ENCODE data around the gene APBA3. TPM values are rescaled to one million over a fixed set of nuclear protein-coding genes. Genes with fewer than 3 reads are reported as not detected.

Gene APBA3
- total and polyA plus RNA-seq, 9 of the 15 experiments (the other 6 are each of a cell fraction or from before 2014, with no cell fraction given) = 0.10 to 29.5 (median 11.5) TPM

DNA sequence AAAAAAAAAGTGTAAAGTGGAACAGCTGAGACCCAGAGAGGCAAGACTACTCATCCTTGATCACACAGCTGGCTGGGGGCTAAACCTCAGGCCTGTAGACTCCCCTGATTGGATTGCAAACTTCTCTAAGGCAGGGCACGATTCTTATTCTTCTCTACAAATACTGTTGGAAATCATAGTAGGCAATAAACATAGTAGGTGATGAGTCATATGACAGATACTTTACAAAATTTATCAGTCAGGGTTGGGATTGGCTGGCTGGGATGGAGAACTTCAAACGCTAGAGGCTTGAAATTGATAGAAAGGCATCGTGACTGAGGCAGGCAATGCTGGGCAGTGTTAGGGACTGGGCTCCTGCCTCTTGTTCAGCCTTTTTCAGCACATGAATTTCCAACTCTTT is 30.6 kb upstream of the APBA3 start (continued):
- TF ChIP-seq, protein P1, sequence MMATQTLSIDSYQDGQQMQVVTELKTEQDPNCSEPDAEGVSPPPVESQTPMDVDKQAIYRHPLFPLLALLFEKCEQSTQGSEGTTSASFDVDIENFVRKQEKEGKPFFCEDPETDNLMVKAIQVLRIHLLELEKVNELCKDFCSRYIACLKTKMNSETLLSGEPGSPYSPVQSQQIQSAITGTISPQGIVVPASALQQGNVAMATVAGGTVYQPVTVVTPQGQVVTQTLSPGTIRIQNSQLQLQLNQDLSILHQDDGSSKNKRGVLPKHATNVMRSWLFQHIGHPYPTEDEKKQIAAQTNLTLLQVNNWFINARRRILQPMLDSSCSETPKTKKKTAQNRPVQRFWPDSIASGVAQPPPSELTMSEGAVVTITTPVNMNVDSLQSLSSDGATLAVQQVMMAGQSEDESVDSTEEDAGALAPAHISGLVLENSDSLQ (IDR thresholded peaks at IDR 0.05) = 0 out of 2 replicates have a peak, but pooled peaks have one; percentile 6
- TF ChIP-seq, protein P2, sequence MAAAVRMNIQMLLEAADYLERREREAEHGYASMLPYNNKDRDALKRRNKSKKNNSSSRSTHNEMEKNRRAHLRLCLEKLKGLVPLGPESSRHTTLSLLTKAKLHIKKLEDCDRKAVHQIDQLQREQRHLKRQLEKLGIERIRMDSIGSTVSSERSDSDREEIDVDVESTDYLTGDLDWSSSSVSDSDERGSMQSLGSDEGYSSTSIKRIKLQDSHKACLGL (CRISPR knock-in tag; IDR thresholded peaks at IDR 0.05; ENCODE audit: borderline replicate concordance, poor library complexity, severe bottlenecking) = no peak
- TF ChIP-seq, protein P3, sequence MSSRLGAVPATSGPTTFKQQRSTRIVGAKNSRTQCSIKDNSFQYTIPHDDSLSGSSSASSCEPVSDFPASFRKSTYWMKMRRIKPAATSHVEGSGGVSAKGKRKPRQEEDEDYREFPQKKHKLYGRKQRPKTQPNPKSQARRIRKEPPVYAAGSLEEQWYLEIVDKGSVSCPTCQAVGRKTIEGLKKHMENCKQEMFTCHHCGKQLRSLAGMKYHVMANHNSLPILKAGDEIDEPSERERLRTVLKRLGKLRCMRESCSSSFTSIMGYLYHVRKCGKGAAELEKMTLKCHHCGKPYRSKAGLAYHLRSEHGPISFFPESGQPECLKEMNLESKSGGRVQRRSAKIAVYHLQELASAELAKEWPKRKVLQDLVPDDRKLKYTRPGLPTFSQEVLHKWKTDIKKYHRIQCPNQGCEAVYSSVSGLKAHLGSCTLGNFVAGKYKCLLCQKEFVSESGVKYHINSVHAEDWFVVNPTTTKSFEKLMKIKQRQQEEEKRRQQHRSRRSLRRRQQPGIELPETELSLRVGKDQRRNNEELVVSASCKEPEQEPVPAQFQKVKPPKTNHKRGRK (tag; IDR thresholded peaks at IDR 0.05) = no peak
- TF ChIP-seq, protein P4, sequence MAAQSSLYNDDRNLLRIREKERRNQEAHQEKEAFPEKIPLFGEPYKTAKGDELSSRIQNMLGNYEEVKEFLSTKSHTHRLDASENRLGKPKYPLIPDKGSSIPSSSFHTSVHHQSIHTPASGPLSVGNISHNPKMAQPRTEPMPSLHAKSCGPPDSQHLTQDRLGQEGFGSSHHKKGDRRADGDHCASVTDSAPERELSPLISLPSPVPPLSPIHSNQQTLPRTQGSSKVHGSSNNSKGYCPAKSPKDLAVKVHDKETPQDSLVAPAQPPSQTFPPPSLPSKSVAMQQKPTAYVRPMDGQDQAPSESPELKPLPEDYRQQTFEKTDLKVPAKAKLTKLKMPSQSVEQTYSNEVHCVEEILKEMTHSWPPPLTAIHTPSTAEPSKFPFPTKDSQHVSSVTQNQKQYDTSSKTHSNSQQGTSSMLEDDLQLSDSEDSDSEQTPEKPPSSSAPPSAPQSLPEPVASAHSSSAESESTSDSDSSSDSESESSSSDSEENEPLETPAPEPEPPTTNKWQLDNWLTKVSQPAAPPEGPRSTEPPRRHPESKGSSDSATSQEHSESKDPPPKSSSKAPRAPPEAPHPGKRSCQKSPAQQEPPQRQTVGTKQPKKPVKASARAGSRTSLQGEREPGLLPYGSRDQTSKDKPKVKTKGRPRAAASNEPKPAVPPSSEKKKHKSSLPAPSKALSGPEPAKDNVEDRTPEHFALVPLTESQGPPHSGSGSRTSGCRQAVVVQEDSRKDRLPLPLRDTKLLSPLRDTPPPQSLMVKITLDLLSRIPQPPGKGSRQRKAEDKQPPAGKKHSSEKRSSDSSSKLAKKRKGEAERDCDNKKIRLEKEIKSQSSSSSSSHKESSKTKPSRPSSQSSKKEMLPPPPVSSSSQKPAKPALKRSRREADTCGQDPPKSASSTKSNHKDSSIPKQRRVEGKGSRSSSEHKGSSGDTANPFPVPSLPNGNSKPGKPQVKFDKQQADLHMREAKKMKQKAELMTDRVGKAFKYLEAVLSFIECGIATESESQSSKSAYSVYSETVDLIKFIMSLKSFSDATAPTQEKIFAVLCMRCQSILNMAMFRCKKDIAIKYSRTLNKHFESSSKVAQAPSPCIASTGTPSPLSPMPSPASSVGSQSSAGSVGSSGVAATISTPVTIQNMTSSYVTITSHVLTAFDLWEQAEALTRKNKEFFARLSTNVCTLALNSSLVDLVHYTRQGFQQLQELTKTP (IDR thresholded peaks at IDR 0.05; ENCODE audit: low read depth in 1 of 2, partially characterized antibody in 2 of 2) = no peak
- no peak for TF ChIP-seq HMG20A (CRISPR knock-in tag; conservative IDR thresholded peaks at IDR 0.05)
- no peak for TF ChIP-seq ZNF699 (CRISPR knock-in tag; IDR thresholded peaks at IDR 0.05; ENCODE audit: insufficient replicate concordance)
- peak; percentile 23; the same call in 1 of the 2 replicates for TF ChIP-seq FOSL1 (tag; conservative IDR thresholded peaks at IDR 0.05)
- TF ChIP-seq, protein P5, sequence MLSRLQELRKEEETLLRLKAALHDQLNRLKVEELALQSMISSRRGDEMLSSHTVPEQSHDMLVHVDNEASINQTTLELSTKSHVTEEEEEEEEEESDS (CRISPR knock-in tag; IDR thresholded peaks at IDR 0.05) = no peak
- TF ChIP-seq ZNF316 (IDR thresholded peaks at IDR 0.05) = no peak
- peak; percentile 36 for TF ChIP-seq MEIS2 (IDR thresholded peaks at IDR 0.05; ENCODE audit: partially characterized antibody)
- no peak for TF ChIP-seq SIRT6 (IDR thresholded peaks at IDR 0.05; ENCODE audit: low read depth, low read length)
- TF ChIP-seq HNRNPUL1 (IDR thresholded peaks at IDR 0.05; ENCODE audit: low read length) = no peak
- peak; percentile 67; the same call in 1 of the 2 replicates for TF ChIP-seq JUND (IDR thresholded peaks at IDR 0.05; ENCODE audit: borderline replicate concordance, low read depth, low read length)
- TF ChIP-seq JUND (tag; IDR thresholded peaks at IDR 0.05; ENCODE audit: borderline replicate concordance, low read depth, low read length) = no peak
- TF ChIP-seq ZKSCAN1 (IDR thresholded peaks at IDR 0.05; ENCODE audit: low read depth, low read length) = peak; percentile 78
- no peak for TF ChIP-seq SRSF7 (optimal IDR thresholded peaks at IDR 0.05; ENCODE audit: low read depth, low read length)
- no peak for TF ChIP-seq HDAC1 (IDR thresholded peaks at IDR 0.05)
- no peak for TF ChIP-seq KAT2B (IDR thresholded peaks at IDR 0.05; ENCODE audit: low read depth, low read length)
- TF ChIP-seq GTF2A2 (tag; IDR thresholded peaks at IDR 0.05) = no peak
- TF ChIP-seq KLF6 (CRISPR knock-in tag; IDR thresholded peaks at IDR 0.05; ENCODE audit: borderline replicate concordance) = no peak
- no peak for TF ChIP-seq ZNF175 (CRISPR knock-in tag; IDR thresholded peaks at IDR 0.05; ENCODE audit: low read depth)
- TF ChIP-seq SIN3B (IDR thresholded peaks at IDR 0.05; ENCODE audit: low read depth) = no peak
- TF ChIP-seq L3MBTL2 (IDR thresholded peaks at IDR 0.05) = no peak
